ENCODE measurements around the gene MAGEB16. TPM values are rescaled to one million over a fixed set of nuclear protein-coding genes. Genes with fewer than 3 reads are reported as not detected.

Gene MAGEB16
- total RNA-seq, result not detected in 2 replicates

GRCh38 chrX:35798042-35798441, at the start of gene MAGEB16:
TSS of gene MAGEB16 (plus strand) at chrX:35798342. CDS start at chrX:35802197, 3,855 bp downstream.
- Mint-ChIP-seq H3K36me3 (ENCODE audit: low read depth) (no peaks in the 10 kb centered on the region), H3K4me1 (no peaks in the 10 kb centered on the region), H3K27ac (no peak within 1 kb of the TSS), H3K27me3 (no peaks in the 10 kb centered on the region), H3K9me3 (no peaks in the 10 kb centered on the region), H3K4me3 (no peak within 1 kb of the TSS)
- TF ChIP-seq, protein P1, sequence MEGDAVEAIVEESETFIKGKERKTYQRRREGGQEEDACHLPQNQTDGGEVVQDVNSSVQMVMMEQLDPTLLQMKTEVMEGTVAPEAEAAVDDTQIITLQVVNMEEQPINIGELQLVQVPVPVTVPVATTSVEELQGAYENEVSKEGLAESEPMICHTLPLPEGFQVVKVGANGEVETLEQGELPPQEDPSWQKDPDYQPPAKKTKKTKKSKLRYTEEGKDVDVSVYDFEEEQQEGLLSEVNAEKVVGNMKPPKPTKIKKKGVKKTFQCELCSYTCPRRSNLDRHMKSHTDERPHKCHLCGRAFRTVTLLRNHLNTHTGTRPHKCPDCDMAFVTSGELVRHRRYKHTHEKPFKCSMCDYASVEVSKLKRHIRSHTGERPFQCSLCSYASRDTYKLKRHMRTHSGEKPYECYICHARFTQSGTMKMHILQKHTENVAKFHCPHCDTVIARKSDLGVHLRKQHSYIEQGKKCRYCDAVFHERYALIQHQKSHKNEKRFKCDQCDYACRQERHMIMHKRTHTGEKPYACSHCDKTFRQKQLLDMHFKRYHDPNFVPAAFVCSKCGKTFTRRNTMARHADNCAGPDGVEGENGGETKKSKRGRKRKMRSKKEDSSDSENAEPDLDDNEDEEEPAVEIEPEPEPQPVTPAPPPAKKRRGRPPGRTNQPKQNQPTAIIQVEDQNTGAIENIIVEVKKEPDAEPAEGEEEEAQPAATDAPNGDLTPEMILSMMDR (IDR thresholded peaks at IDR 0.05), result no peak
- CTCF ChIA-PET, result no interaction called here
- no peak for ATAC-seq (ENCODE audit: low read depth)
- DNase-seq, result no peak
- intact Hi-C loops (cut with micrococcal nuclease), result no loop called here
- POLR2A ChIA-PET, result no interaction called here

GRCh38 chrX:35773958-35774564, 24.1 kb upstream of the MAGEB16 start:
- intact Hi-C loops (cut with micrococcal nuclease), result no loop called here
- Mint-ChIP-seq H3K4me1 (no peaks in the 10 kb centered on the region), H3K36me3 (ENCODE audit: low read depth) (no peaks in the 10 kb centered on the region), H3K4me3 (no peak overlapping the region), H3K27ac (no peak overlapping the region), H3K27me3 (no peaks in the 10 kb centered on the region), H3K9me3 (no peaks in the 10 kb centered on the region)
- POLR2A ChIA-PET, result no interaction called here
- ATAC-seq (ENCODE audit: low read depth), result no peak
- no peak for DNase-seq
- TF ChIP-seq, protein P1 (IDR thresholded peaks at IDR 0.05), result no peak
- CTCF ChIA-PET, result no interaction called here

DNA sequence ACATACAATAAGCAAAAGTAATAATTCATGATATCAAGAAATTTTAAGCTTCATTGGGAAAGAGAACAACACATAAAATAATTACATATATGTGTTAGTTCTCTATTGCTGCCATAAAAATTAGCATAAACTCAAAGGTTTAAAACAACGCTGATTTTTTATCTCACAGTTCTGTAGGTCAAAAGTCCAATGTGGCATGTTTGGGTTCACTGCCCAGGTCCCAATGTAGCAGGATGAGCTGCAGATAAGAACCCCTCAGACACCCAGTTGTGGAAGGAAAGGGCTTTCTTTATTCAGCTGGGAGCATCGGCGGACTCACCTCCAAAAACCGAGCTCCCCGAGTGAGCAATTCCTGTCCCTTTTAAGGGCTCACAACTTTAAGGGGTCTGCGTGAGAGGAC, 13.1 kb upstream of the MAGEB16 start:
- Mint-ChIP-seq H3K27ac (no peak overlapping the region), H3K4me1 (no peaks in the 10 kb centered on the region), H3K9me3 (no peaks in the 10 kb centered on the region), H3K36me3 (ENCODE audit: low read depth) (no peaks in the 10 kb centered on the region), H3K27me3 (no peaks in the 10 kb centered on the region), H3K4me3 (no peak overlapping the region)
- TF ChIP-seq, protein P1 (IDR thresholded peaks at IDR 0.05), result no peak
- ChIA-PET POLR2A (no interaction called here), CTCF (no interaction called here)
- no peak for ATAC-seq (ENCODE audit: low read depth)
- no peak for DNase-seq
- intact Hi-C loops (cut with micrococcal nuclease), result no loop called here

- no peak for DNase-seq
- CTCF ChIA-PET, result no interaction called here
- Mint-ChIP-seq H3K4me3 (no peak overlapping the region), H3K36me3 (ENCODE audit: low read depth) (no peaks in the 10 kb centered on the region), H3K4me1 (no peaks in the 10 kb centered on the region), H3K27me3 (no peaks in the 10 kb centered on the region), H3K27ac (no peak overlapping the region), H3K9me3 (no peaks in the 10 kb centered on the region)
- ATAC-seq (ENCODE audit: low read depth), result no peak
- TF ChIP-seq, protein P1 (IDR thresholded peaks at IDR 0.05), result no peak
- intact Hi-C loops (cut with micrococcal nuclease), result no loop called here
- POLR2A ChIA-PET, result no interaction called here
Measured at GRCh38 chrX:35786271-35786670, 11.9 kb upstream of the MAGEB16 start.

DNA sequence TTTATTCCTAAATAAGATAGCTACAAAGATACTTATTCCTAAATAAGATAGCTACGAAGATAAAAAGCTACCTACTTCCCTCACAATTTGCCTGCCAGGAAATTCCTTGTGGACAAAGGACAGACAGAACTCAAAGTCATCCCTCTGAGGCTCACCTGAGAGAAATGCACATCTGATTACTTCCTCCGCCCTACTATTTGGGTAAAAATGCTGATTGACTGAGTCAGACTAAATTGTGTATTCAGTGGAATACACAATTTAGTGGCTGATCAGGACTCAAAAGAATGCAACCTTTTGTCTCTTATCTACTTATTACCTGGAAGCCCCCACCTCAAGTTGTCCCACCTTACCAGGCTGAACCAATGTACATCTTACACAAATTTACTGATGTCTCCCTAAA, 10.3 kb upstream of the MAGEB16 start:
- H3K4me1 Mint-ChIP-seq, result no peaks in the 10 kb centered on the region
- H3K36me3 Mint-ChIP-seq (ENCODE audit: low read depth), result no peaks in the 10 kb centered on the region
- ATAC-seq (ENCODE audit: low read depth) (no peak), DNase-seq (no peak)
- intact Hi-C loops (cut with micrococcal nuclease), result no loop called here
- ChIA-PET CTCF (no interaction called here), POLR2A (no interaction called here)
- H3K9me3 Mint-ChIP-seq, result no peaks in the 10 kb centered on the region
- no peak overlapping the region for H3K4me3 Mint-ChIP-seq
- TF ChIP-seq, protein P1 (IDR thresholded peaks at IDR 0.05), result no peak
- H3K27me3 Mint-ChIP-seq, result no peaks in the 10 kb centered on the region
- H3K27ac Mint-ChIP-seq, result no peak overlapping the region
